Loucy (cell line): ENCODE measurements around the gene FPGS.

ENCODE experiments used
- H2AFZ ChIP-seq: fragments of 200-600 bp; sonication (generic); 2 replicates; pipeline ENCODE4 v1.6.0; 2016; ENCODE audit warnings: antibody characterized with exemption, mild to moderate bottlenecking, low read length, moderate library complexity
- H3F3A ChIP-seq: fragments of 200-600 bp; 2 replicates; pipeline ENCODE4 v1.6.0; 2016; ENCODE audit warnings: antibody characterized with exemption, low read depth, mild to moderate bottlenecking
- H3K27me3 ChIP-seq: fragments of 200-600 bp; sonication (generic); 2 replicates; pipeline ENCODE4 v1.6.1; 2014; ENCODE audit warnings: low read length, mild to moderate bottlenecking; ENCODE audit not compliant: insufficient read depth, poor library complexity, severe bottlenecking
- H3K36me3 ChIP-seq: fragments of 200-600 bp; sonication (generic); 2 replicates; pipeline ENCODE4 v1.6.1; 2016; ENCODE audit warnings: low read length; ENCODE audit not compliant: insufficient read depth
- H3K4me1 ChIP-seq: fragments of 200-600 bp; sonication (generic); 2 replicates; pipeline ENCODE4 v1.5.1; 2014; ENCODE audit warnings: low read length, mild to moderate bottlenecking; ENCODE audit not compliant: insufficient read depth, poor library complexity, severe bottlenecking
- H3K4me2 ChIP-seq: fragments of 200-600 bp; sonication (generic); 2 replicates; pipeline ENCODE4 v1.6.0; 2014; ENCODE audit warnings: antibody characterized with exemption, low read length, low read depth, mild to moderate bottlenecking; ENCODE audit not compliant: poor library complexity, severe bottlenecking
- H3K4me3 ChIP-seq: fragments of 200-600 bp; sonication (generic); 2 replicates; pipeline ENCODE4 v1.5.1; 2014; ENCODE audit warnings: low read length, mild to moderate bottlenecking, mixed read lengths; ENCODE audit not compliant: poor library complexity, severe bottlenecking
- H3K79me2 ChIP-seq: fragments of 200-600 bp; sonication (generic); 2 replicates; pipeline ENCODE4 v1.6.1; 2014; ENCODE audit warnings: low read length; ENCODE audit not compliant: insufficient read depth
- H3K9ac ChIP-seq: fragments of 200-600 bp; sonication (generic); 2 replicates; pipeline ENCODE4 v1.6.0; 2014; ENCODE audit warnings: mild to moderate bottlenecking, low read depth, low read length, moderate library complexity; ENCODE audit not compliant: poor library complexity, severe bottlenecking
- H3K9me2 ChIP-seq: fragments of 200-600 bp; sonication (generic); replicated peaks from 2 replicates; pipeline ENCODE4 v1.6.1; 2016; ENCODE audit warnings: low read depth, low read length, mixed read lengths
- H3K9me3 ChIP-seq: fragments of 200-600 bp; sonication (generic); 2 replicates; pipeline ENCODE4 v1.6.1; 2014; ENCODE audit warnings: mild to moderate bottlenecking, antibody characterized with exemption, low read length, low read depth; ENCODE audit not compliant: insufficient read depth
- H4K20me1 ChIP-seq: fragments of 200-600 bp; sonication (generic); 2 replicates; pipeline ENCODE4 v1.6.0; 2014; ENCODE audit warnings: antibody characterized with exemption, low read length, mild to moderate bottlenecking; ENCODE audit not compliant: insufficient read depth, poor library complexity, severe bottlenecking
- EZH2phosphoT487 ChIP-seq: fragments of 200-600 bp; IDR thresholded peaks from 2 replicates; pipeline ENCODE4 v1.6.1; 2018; ENCODE audit warnings: antibody characterized with exemption, mild to moderate bottlenecking, moderate library complexity, borderline replicate concordance
- TF ChIP-seq, protein P1 (sequence below): fragments of 200-600 bp; sonication (generic); conservative IDR thresholded peaks from 2 replicates; pipeline ENCODE4 v1.5.1; 2014; ENCODE audit warnings: mild to moderate bottlenecking, antibody characterized with exemption, low read length

FPGS gene

DNA sequence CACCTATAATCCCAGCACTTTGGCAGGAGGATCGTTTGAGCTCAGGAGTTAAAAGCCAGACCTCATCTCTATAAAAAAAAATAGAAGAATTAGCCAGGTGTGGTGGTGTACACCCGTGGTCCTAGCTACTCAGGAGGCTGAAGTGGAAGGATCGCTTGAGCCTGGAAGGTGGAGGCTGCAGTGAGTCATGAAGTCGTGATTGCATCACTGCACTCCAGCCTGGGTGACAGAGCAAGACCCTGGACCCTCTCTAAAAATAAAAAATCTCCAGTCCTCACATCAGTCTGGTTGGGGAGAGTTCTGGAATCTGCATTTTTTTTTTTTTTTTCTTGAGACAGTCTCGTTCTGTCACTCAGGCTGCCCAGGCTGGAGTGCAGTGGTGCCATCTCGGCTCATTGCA is 9.3 kb downstream of the FPGS start:
- H3K79me2 ChIP-seq: peaks cover 26% of the 10 kb centered on the region; the same call in 1 of the 2 replicates
- no peak overlapping the region for H3K9ac ChIP-seq
- no peak overlapping the region for H3K4me2 ChIP-seq
- H2AFZ ChIP-seq: no peak overlapping the region
- H3K4me3 ChIP-seq: no peak overlapping the region
- H3K9me2 ChIP-seq: no peaks in the 10 kb centered on the region
- H3K36me3 ChIP-seq: peaks cover 66% of the 10 kb centered on the region; the same call in 1 of the 2 replicates
- peaks cover 13% of the 10 kb centered on the region for H4K20me1 ChIP-seq
- TF ChIP-seq, protein P1, sequence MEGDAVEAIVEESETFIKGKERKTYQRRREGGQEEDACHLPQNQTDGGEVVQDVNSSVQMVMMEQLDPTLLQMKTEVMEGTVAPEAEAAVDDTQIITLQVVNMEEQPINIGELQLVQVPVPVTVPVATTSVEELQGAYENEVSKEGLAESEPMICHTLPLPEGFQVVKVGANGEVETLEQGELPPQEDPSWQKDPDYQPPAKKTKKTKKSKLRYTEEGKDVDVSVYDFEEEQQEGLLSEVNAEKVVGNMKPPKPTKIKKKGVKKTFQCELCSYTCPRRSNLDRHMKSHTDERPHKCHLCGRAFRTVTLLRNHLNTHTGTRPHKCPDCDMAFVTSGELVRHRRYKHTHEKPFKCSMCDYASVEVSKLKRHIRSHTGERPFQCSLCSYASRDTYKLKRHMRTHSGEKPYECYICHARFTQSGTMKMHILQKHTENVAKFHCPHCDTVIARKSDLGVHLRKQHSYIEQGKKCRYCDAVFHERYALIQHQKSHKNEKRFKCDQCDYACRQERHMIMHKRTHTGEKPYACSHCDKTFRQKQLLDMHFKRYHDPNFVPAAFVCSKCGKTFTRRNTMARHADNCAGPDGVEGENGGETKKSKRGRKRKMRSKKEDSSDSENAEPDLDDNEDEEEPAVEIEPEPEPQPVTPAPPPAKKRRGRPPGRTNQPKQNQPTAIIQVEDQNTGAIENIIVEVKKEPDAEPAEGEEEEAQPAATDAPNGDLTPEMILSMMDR: no peak
- no peak for TF ChIP-seq EZH2phosphoT487
- no peaks in the 10 kb centered on the region for H3F3A ChIP-seq
- H3K27me3 ChIP-seq: no peaks in the 10 kb centered on the region
- no peaks in the 10 kb centered on the region for H3K9me3 ChIP-seq
- H3K4me1 ChIP-seq: no peaks in the 10 kb centered on the region

DNA sequence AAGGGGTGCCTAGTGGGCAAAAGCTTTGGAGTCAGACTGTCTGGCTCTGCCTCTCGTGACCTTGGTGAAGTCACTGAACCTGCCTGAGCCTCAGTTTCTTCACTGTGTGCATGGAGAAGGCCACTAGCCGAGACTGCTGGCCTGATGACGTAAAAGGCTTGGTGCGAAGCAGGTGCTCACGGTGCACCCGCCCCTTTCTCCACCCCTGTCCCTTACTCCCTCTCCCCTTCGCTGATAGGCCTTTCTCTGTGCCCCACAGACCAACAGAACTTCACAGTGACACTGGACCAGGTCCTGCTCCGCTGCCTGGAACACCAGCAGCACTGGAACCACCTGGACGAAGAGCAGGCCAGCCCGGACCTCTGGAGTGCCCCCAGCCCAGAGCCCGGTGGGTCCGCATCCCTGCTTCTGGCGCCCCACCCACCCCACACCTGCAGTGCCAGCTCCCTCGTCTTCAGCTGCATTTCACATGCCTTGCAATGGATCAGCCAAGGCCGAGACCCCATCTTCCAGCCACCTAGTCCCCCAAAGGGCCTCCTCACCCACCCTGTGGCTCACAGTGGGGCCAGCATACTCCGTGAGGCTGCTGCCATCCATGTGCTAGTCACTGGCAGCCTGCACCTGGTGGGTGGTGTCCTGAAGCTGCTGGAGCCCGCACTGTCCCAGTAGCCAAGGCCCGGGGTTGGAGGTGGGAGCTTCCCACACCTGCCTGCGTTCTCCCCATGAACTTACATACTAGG is 10.4 kb downstream of the FPGS start:
- no peaks in the 10 kb centered on the region for H3F3A ChIP-seq
- H3K9me3 ChIP-seq: no peaks in the 10 kb centered on the region
- H3K36me3 ChIP-seq: peaks cover 56% of the 10 kb centered on the region; the same call in 1 of the 2 replicates
- H3K4me1 ChIP-seq: no peaks in the 10 kb centered on the region
- no peak overlapping the region for H3K4me2 ChIP-seq
- TF ChIP-seq, protein P1: no peak
- TF ChIP-seq EZH2phosphoT487: no peak
- no peaks in the 10 kb centered on the region for H3K9me2 ChIP-seq
- H3K27me3 ChIP-seq: no peaks in the 10 kb centered on the region
- H3K9ac ChIP-seq: no peak overlapping the region
- H2AFZ ChIP-seq: no peak overlapping the region
- peaks cover 7% of the 10 kb centered on the region for H4K20me1 ChIP-seq
- H3K79me2 ChIP-seq: peaks cover 15% of the 10 kb centered on the region; the same call in 1 of the 2 replicates
- H3K4me3 ChIP-seq: no peak overlapping the region

DNA sequence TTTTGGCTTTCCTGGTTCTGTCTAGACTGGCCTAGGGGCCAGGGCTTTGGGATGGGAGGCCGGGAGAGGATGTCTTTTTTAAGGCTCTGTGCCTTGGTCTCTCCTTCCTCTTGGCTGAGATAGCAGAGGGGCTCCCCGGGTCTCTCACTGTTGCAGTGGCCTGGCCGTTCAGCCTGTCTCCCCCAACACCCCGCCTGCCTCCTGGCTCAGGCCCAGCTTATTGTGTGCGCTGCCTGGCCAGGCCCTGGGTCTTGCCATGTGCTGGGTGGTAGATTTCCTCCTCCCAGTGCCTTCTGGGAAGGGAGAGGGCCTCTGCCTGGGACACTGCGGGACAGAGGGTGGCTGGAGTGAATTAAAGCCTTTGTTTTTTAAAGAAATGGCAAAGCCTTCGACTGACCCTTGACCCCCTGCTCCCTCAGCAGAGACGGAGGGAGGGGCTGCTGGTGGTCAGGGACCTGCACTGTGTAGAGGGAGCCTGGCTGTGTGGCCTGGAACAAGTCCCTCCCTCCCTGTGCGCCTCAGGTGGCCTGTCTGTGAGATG is 11.1 kb downstream of the FPGS start:
- Histone ChIP-seq H3K27me3 (no peaks in the 10 kb centered on the region), H3K4me2 (no peak overlapping the region), H3K9me3 (no peaks in the 10 kb centered on the region), H2AFZ (no peak overlapping the region), H3F3A (no peaks in the 10 kb centered on the region), H4K20me1 (peaks cover 3% of the 10 kb centered on the region), H3K36me3 (peaks cover 50% of the 10 kb centered on the region; the same call in 1 of the 2 replicates), H3K9ac (no peak overlapping the region), H3K79me2 (peaks cover 15% of the 10 kb centered on the region; the same call in 1 of the 2 replicates), H3K4me3 (no peak overlapping the region), H3K4me1 (no peaks in the 10 kb centered on the region), H3K9me2 (no peaks in the 10 kb centered on the region)
- TF ChIP-seq, protein P1: no peak
- TF ChIP-seq EZH2phosphoT487: no peak
